Breast epithelium (tissue), 4 donors: ENCODE measurements around the gene CDA. TPM values are rescaled to one million over a fixed set of nuclear protein-coding genes. Genes with fewer than 3 reads are reported as not detected.

Source experiments
- DNase-seq, 2 donors: peaks; one replicate each; pipeline ENCODE4 v3.0.0-alpha.2; 2019; ENCODE audit warnings: low spot score in 2 of 2
- H3K27ac ChIP-seq, 2 donors: fragments of 200-600 bp; sonication (generic) in 1 of 2; one replicate each; pipeline ENCODE4 v1.5.1; 2016 to 2019; ENCODE audit warnings: mild to moderate bottlenecking in 1 of 2
- H3K27me3 ChIP-seq, 2 donors: fragments of 200-600 bp; sonication (generic) in 1 of 2; one replicate each; pipeline versions ENCODE4 v1.5.1 to v1.6.0; 2017 to 2019; ENCODE audit warnings: control low read depth in 1 of 2, mild to moderate bottlenecking in 1 of 2
- H3K36me3 ChIP-seq: fragments of 200-600 bp; one replicate; pipeline ENCODE4 v1.5.1; 2019
- H3K4me1 ChIP-seq, 2 donors: fragments of 200-600 bp; sonication (generic); one replicate each; pipeline ENCODE4 v1.5.1; 2016 to 2019; ENCODE audit warnings: control low read depth in 1 of 2
- H3K4me3 ChIP-seq, 3 donors: fragments of 200-600 bp; sonication (generic); 1 replicate in 2 of 3; 2 replicates in 1 of 3; pipeline ENCODE4 v1.5.1; 2016 to 2019; ENCODE audit warnings: mild to moderate bottlenecking in 3 of 3, moderate library complexity in 2 of 3
- H3K9me3 ChIP-seq, 2 donors: fragments of 200-600 bp; sonication (generic) in 1 of 2; one replicate each; pipeline ENCODE4 v1.5.1; 2016 to 2019; ENCODE audit warnings: control low read depth in 1 of 2
- POLR2A ChIP-seq: fragments of 450-650 bp; IDR thresholded peaks from one replicate; pipeline ENCODE4 v1.6.1; 2016; ENCODE audit warnings: antibody characterized with exemption, mild to moderate bottlenecking, moderate library complexity
- POLR2AphosphoS5 ChIP-seq, 3 donors: sonication (generic); formaldehyde crosslinking; IDR thresholded peaks; one replicate each; pipeline ENCODE4 v1.6.1; 2017; ENCODE audit warnings: antibody characterized with exemption in 3 of 3
- intact Hi-C: fragments of 100-400 bp; cut with DNase I; formaldehyde crosslinking; loops from one replicate; pipeline ENCODE4 v1.15.1; 2023; ENCODE audit warnings: low total_unique reads
- total RNA-seq, 3 donors: library from RNA; depleted of rRNA; stranded (reverse); fragments of >200 nt; gene quantifications; one replicate each; pipeline ENCODE4 v1.1.0, GENCODE V29; 2016
- TF ChIP-seq, protein P1 (sequence below), 3 donors: fragments of 450-650 bp; IDR thresholded peaks; one replicate each; pipeline ENCODE4 v1.5.1; 2016 to 2017; ENCODE audit warnings: antibody characterized with exemption in 3 of 3, mild to moderate bottlenecking in 3 of 3, moderate library complexity in 3 of 3

CDA gene
- total RNA-seq, 3 donors from 2014 or later, result 0.98 to 1.3 (median 1.0) TPM

DNA sequence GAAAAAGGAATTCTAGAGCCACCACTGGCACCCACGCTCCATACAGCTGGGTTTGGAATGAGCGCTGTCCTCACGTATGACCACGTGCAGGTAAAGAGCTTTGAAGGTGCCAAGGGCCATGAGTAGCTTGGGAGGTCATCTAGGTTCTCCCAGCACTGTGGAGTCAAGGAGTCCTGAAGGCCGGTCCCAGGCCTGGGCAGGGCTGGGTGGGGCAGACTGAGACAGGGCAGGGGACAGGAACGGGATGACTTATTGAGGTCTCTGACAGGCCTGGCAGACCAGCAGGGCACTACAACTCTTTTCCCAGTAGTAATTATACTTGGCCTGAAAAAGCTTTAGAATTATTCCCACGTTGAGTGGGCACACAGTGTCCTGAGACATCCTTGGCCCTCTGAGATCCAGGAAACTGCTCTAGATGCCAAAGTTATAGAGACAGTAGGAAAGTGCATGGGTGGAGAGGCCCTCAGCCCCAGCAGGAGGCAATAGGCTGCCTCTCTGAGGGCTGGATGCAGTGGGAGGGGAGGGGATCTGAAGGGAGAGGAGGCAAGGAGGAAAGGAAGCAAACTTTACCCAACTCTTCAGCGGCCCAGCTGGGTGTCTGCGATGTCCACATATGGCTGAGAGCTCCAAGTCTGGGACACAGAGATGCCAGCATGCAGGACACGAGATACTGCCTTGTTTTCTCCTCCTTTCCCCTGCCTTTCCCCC, 1.8 kb upstream of the CDA start:
- intact Hi-C loops, result no loop called here
- H3K36me3 ChIP-seq, result no peaks in the 10 kb centered on the region
- no peak overlapping the region for H3K4me3 ChIP-seq
- DNase-seq, result no peak
- no peaks in the 10 kb centered on the region for H3K4me1 ChIP-seq
- H3K27me3 ChIP-seq, result peaks cover 0 to 26% of the 10 kb centered on the region in 2 donors
- TF ChIP-seq POLR2AphosphoS5 (IDR thresholded peaks at IDR 0.05) (no peak), POLR2A (no peak)
- TF ChIP-seq, protein P1, sequence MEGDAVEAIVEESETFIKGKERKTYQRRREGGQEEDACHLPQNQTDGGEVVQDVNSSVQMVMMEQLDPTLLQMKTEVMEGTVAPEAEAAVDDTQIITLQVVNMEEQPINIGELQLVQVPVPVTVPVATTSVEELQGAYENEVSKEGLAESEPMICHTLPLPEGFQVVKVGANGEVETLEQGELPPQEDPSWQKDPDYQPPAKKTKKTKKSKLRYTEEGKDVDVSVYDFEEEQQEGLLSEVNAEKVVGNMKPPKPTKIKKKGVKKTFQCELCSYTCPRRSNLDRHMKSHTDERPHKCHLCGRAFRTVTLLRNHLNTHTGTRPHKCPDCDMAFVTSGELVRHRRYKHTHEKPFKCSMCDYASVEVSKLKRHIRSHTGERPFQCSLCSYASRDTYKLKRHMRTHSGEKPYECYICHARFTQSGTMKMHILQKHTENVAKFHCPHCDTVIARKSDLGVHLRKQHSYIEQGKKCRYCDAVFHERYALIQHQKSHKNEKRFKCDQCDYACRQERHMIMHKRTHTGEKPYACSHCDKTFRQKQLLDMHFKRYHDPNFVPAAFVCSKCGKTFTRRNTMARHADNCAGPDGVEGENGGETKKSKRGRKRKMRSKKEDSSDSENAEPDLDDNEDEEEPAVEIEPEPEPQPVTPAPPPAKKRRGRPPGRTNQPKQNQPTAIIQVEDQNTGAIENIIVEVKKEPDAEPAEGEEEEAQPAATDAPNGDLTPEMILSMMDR (IDR thresholded peaks at IDR 0.05), result no peak
- H3K27ac ChIP-seq, result peak overlapping the region in 1 of 2 donors; percentile 32
- no peaks in the 10 kb centered on the region for H3K9me3 ChIP-seq

DNA sequence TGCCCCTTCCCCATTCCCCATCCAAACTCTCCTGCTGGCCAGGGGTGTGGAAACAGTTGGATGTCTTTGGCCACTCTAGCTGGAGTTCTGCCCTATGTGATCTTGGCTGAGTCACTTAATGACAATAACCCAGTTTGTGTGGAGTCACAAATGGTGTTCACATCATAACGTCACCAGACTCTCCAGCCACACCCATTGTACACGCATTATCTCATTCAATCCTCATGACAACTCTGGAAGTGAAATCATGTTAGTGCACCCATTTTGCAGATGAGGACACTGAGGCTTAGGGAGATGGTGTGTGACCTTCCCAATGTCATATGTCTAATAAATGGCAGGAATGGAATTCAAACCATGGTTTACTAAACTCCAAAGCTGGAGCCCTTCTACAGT, 1.2 kb upstream of the CDA start:
- DNase-seq, result no peak
- no peaks in the 10 kb centered on the region for H3K4me1 ChIP-seq
- intact Hi-C loops, result no loop called here
- H3K36me3 ChIP-seq, result no peaks in the 10 kb centered on the region
- no peak overlapping the region for H3K4me3 ChIP-seq
- no peaks in the 10 kb centered on the region for H3K9me3 ChIP-seq
- H3K27ac ChIP-seq, result peak overlapping the region in 1 of 2 donors; percentile 32
- TF ChIP-seq, protein P1 (IDR thresholded peaks at IDR 0.05), result no peak
- no peak for TF ChIP-seq POLR2A
- TF ChIP-seq POLR2AphosphoS5 (IDR thresholded peaks at IDR 0.05), result no peak
- peaks cover 0 to 26% of the 10 kb centered on the region in 2 donors for H3K27me3 ChIP-seq

DNA sequence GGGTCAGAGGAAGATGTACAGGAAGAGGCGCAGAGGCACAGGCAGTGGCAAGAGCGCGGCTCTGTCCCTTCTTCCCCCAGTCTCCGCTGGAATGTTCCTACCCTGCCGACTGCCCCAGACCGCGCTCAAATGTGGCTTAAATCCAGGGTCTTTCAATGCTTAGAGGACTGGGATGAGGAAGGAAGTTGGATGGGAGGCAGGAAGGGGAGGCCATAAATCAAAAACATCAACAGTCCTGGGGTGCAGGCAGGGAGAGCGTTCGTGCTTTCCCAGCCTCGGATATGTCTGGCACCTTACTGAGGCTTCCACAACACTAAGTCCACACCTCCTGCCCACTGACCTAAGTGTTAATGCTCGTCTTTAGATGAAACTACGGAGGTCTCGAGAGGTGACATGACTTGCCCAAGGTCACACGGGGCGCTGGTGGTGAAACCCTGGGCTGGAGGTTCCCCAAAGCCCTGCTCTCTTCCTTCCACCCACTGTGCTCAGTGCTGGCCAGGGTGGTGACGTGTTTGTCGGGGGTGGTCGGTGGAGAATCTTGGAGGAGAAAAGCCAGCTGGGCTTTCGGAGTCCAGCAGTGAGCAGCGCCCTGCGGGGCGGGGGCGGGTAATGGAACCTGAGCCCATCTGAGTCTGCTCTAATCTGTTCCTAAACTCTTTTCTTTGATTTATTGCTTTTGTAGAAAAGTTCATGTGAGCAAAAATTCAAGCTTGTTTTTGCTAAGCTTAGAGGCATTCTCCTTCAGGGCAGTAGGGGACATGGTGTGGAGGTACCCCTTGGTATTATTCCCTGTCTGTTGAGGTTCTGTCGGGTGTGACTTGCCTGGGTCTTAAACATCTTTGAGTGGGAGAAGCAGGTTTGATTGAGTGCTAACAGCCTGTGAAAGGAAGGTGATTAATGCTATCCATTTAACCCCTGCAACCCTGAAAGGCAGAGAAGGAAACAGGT, 708 bp downstream of the CDA start:
- H3K27ac ChIP-seq, result peak overlapping the region in 1 of 2 donors; percentile 58

DNA sequence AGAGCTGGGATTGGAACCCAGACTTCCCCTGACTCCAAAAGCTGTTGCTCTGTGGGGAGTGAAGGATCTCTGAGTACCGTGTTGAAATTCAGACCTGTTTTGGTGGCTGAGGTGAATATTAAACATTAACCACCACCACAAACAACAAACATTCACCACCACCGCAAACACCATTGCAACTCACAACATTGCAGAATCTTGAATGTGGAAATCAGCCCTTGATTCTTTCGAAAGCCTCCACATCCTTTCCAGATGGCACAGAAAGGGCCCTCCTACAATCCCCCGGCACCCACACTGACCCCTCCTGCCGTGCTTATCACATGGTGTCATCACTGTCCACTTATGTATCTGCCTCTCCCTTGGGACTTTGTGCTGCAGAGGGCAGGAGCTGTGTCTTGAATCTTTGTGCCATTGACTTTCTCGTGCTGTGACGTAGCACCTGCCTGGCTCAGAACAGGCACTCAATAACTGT, 1.4 kb downstream of the CDA start:
- H3K27ac ChIP-seq, result peak overlapping the region in 1 of 2 donors; percentile 58
- H3K4me1 ChIP-seq, result no peaks in the 10 kb centered on the region
- intact Hi-C loops, result no loop called here
- no peaks in the 10 kb centered on the region for H3K36me3 ChIP-seq
- peaks cover 0 to 26% of the 10 kb centered on the region in 2 donors for H3K27me3 ChIP-seq
- H3K9me3 ChIP-seq, result no peaks in the 10 kb centered on the region
- H3K4me3 ChIP-seq, result peak overlapping the region in 1 of 3 donors; percentile 50
- DNase-seq, result no peak
- TF ChIP-seq, protein P1 (IDR thresholded peaks at IDR 0.05), result no peak
- TF ChIP-seq POLR2A (no peak), POLR2AphosphoS5 (IDR thresholded peaks at IDR 0.05) (no peak)

More for the DNA sequence above, 708 bp downstream of the CDA start:
- peaks cover 0 to 26% of the 10 kb centered on the region in 2 donors for H3K27me3 ChIP-seq
- TF ChIP-seq POLR2AphosphoS5 (IDR thresholded peaks at IDR 0.05) (no peak), POLR2A (no peak)
- TF ChIP-seq, protein P1 (IDR thresholded peaks at IDR 0.05), result no peak
- H3K4me3 ChIP-seq, result peak overlapping the region; percentile 16 to 50 (median 26)
- H3K9me3 ChIP-seq, result no peaks in the 10 kb centered on the region
- no peak for DNase-seq
- intact Hi-C loops, result no loop called here
- H3K4me1 ChIP-seq, result no peaks in the 10 kb centered on the region
- no peaks in the 10 kb centered on the region for H3K36me3 ChIP-seq
